A673 (cell line): ENCODE results near the gene TLDC2. TPM values are rescaled to one million over a fixed set of nuclear protein-coding genes. Genes with fewer than 3 reads are reported as not detected.
A peak's percentile ranks its signal among the peaks of the same experiment; 100 is the strongest.
"Not testable (repeated sequence)": the region's sequence is repeated elsewhere in the genome, so short reads cannot be mapped to it uniquely, and the experiment has no call there.

Experiments used
- BruUV-seq: library from RNA; stranded (reverse); fragments of 400-500 nt; replicated peaks from 2 replicates; lab custom pipeline; 2021; lab: Mats Ljungman, UMichigan
- CTCF ChIA-PET: fragments of 300-600 bp; sonication (Branson Sonifier 250); formaldehyde crosslinking; loops from one replicate; lab custom pipeline; 2022; ENCODE audit warnings: antibody characterized with exemption; lab: Charles Lee
- POLR2A ChIA-PET: fragments of 300-600 bp; sonication (Branson Sonifier 250); formaldehyde crosslinking; loops from one replicate; lab custom pipeline; 2022; ENCODE audit warnings: antibody characterized with exemption; ENCODE audit not compliant: low non-redundant PET; lab: Charles Lee
- DNase-seq: peaks from one replicate; pipeline ENCODE4 v3.0.0-alpha.2; 2015; ENCODE audit warnings: low spot score
- H3K27ac ChIP-seq: fragments of 200-600 bp; sonication (generic); 2 replicates; pipeline ENCODE4 v1.5.1; 2016; ENCODE audit warnings: mixed run types, low read depth, mild to moderate bottlenecking, mixed read lengths, antibody characterized with exemption, low read length; ENCODE audit not compliant: poor library complexity, severe bottlenecking
- H3K27me3 ChIP-seq: fragments of 200-600 bp; sonication (generic); replicated peaks from 2 replicates; pipeline ENCODE4 v1.6.1; 2017; ENCODE audit warnings: mixed run types, low read depth, mild to moderate bottlenecking, mixed read lengths, antibody characterized with exemption, low read length; ENCODE audit not compliant: insufficient read depth, poor library complexity
- H3K36me3 ChIP-seq: fragments of 200-600 bp; sonication (generic); 2 replicates; pipeline ENCODE4 v1.6.1; 2016; ENCODE audit warnings: mixed run types, mild to moderate bottlenecking, mixed read lengths, antibody characterized with exemption, low read length; ENCODE audit not compliant: insufficient read depth, poor library complexity, severe bottlenecking
- H3K4me1 ChIP-seq: fragments of 200-600 bp; sonication (generic); 2 replicates; pipeline ENCODE4 v1.6.1; 2017; ENCODE audit warnings: mixed run types, mild to moderate bottlenecking, mixed read lengths, antibody characterized with exemption, low read length; ENCODE audit not compliant: insufficient read depth, poor library complexity, severe bottlenecking
- H3K4me3 ChIP-seq: fragments of 200-600 bp; sonication (generic); 2 replicates; pipeline ENCODE4 v1.5.1; 2016; ENCODE audit warnings: low read depth, mixed run types, mild to moderate bottlenecking, mixed read lengths, low read length; ENCODE audit not compliant: poor library complexity, severe bottlenecking
- H3K9me3 ChIP-seq: fragments of 200-600 bp; sonication (generic); 2 replicates; pipeline ENCODE4 v1.6.1; 2016; ENCODE audit warnings: mixed run types, low read depth, mild to moderate bottlenecking, mixed read lengths, antibody characterized with exemption, low read length; ENCODE audit not compliant: poor library complexity, severe bottlenecking
- EZH2 ChIP-seq: fragments of 200-600 bp; sonication (generic); IDR thresholded peaks from 2 replicates; pipeline ENCODE4 v1.6.1; 2017; ENCODE audit warnings: borderline replicate concordance, low read depth, mild to moderate bottlenecking, mixed read lengths, antibody characterized with exemption, low read length; ENCODE audit not compliant: poor library complexity, severe bottlenecking
- intact Hi-C: fragments of 100-400 bp; cut with micrococcal nuclease; formaldehyde crosslinking; loops from one replicate; pipeline ENCODE4 v1.10.0; 2022; ENCODE audit not compliant: unreplicated experiment
- total RNA-seq: library from RNA; stranded (reverse); gene quantifications from 2 replicates; pipeline ENCODE4 v1.2.3, GENCODE V29; 2021
- TF ChIP-seq, protein P1 (sequence below): fragments of 300-800, 200-600 bp; sonication (generic); conservative IDR thresholded peaks from 2 replicates; pipeline ENCODE4 v1.5.1; 2017; ENCODE audit warnings: low read depth, mild to moderate bottlenecking, antibody characterized with exemption, low read length, moderate library complexity, mixed read lengths

The TLDC2 gene
- total RNA-seq, 1 experiment from 2014 or later, result not detected

DNA sequence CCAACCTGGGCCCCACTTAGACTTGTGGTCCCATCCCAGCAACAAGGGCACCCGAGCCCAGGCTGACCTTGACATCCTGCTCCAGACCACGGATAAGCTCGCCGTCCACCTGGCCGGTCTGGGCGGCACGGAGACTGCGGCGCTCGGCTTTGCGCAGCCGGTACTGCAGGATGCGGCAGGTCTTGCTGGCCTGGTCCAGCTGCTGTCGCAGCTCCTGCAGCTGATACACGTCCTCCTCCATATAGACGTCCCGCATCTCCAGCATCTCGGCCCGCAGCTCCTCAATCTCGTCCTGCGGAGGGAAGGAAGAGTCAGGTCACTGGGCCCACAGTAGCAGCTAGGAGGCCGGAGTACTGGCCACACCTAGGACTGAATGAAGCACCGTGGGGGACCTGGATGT, 36.8 kb upstream of the TLDC2 start:
- TF ChIP-seq, protein P1, sequence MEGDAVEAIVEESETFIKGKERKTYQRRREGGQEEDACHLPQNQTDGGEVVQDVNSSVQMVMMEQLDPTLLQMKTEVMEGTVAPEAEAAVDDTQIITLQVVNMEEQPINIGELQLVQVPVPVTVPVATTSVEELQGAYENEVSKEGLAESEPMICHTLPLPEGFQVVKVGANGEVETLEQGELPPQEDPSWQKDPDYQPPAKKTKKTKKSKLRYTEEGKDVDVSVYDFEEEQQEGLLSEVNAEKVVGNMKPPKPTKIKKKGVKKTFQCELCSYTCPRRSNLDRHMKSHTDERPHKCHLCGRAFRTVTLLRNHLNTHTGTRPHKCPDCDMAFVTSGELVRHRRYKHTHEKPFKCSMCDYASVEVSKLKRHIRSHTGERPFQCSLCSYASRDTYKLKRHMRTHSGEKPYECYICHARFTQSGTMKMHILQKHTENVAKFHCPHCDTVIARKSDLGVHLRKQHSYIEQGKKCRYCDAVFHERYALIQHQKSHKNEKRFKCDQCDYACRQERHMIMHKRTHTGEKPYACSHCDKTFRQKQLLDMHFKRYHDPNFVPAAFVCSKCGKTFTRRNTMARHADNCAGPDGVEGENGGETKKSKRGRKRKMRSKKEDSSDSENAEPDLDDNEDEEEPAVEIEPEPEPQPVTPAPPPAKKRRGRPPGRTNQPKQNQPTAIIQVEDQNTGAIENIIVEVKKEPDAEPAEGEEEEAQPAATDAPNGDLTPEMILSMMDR, result no peak
- TF ChIP-seq EZH2, result no peak
- H3K27ac ChIP-seq, result no peak overlapping the region
- no TSS peak for BruUV-seq

DNA sequence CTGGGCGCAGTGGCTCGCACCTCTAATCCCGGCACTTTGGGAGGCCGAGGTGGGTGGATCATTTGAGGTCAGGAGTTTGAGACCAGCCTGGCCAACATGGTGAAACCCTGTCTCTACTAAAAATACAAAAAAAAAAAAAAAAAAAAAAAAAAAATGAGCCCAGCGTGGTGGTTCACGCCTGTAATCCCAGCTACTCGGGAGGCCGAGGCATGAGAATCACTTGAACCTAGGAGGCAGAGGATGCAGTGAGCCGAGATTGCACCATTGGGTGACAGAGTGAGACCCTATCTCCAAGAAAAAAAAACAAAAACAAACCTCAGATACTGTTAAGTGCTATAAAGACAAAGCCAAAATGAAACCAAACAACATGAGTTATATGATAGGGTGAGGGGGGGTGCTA, 34.9 kb upstream of the TLDC2 start:
- CTCF ChIA-PET, result interaction anchor here (1.3 kb wide), 1 partner anchor 32 kb away, joined by 8 read pairs; no protein-coding TSS in a partner anchor
- H3K36me3 ChIP-seq, H3K27me3 ChIP-seq, POLR2A ChIA-PET, H3K9me3 ChIP-seq, BruUV-seq, H3K4me3 ChIP-seq, DNase-seq, intact Hi-C loops: not testable (repeated sequence)
- Histone ChIP-seq H3K27ac (peak overlapping the region; percentile 81), H3K4me1 (peaks cover 42% of the 10 kb centered on the region)

More for the DNA sequence above, 36.8 kb upstream of the TLDC2 start:
- H3K4me1 ChIP-seq, result peaks cover 42% of the 10 kb centered on the region
- H3K27me3 ChIP-seq, result no peaks in the 10 kb centered on the region
- no peaks in the 10 kb centered on the region for H3K9me3 ChIP-seq
- H3K4me3 ChIP-seq, result no peak overlapping the region
- ChIA-PET POLR2A (no interaction called here), CTCF (no interaction called here)
- intact Hi-C loops, result no loop called here
- peaks cover 3% of the 10 kb centered on the region for H3K36me3 ChIP-seq
- no peak for DNase-seq

DNA sequence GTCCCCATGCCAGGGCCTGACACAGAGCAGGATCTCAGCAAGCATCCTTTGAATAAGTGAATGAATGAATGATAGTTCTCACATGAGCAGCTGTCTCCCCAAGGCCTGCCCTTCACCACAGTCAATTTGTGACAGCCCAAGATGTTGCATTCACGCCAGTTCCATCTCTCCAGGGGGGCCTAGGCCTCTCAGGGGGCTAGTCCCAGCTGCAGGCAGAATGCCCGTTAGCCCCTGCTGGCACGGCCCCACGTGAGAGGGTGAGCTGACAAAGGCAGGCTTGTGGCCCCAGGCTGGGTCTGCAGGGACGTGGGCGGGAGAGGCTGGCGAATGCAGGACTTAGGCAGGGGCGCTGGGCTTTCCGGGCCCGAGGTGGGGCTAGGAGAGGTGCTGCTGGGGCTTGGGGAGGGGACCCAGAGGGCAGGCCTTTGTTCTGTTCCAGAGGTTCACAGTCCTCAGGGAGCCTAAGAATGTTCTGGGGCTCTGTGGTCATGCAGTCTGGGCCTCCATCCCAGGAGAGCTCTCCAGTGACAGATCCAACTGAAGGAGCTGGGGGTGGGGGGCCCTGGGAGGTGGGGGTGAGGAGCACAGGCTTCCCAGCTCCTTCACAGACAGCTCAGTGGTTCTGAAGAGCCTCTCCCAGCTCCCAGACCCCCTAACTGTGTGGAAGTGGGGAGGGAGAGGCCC, 30.5 kb upstream of the TLDC2 start:
- Histone ChIP-seq H3K4me1 (peaks cover 42% of the 10 kb centered on the region), H3K9me3 (no peaks in the 10 kb centered on the region), H3K27me3 (no peaks in the 10 kb centered on the region), H3K36me3 (no peaks in the 10 kb centered on the region), H3K4me3 (no peak overlapping the region), H3K27ac (peak overlapping the region; percentile 85)
- DNase-seq, result peak; percentile 69
- TF ChIP-seq, protein P1, result no peak
- no peak for TF ChIP-seq EZH2
- ChIA-PET POLR2A (no interaction called here), CTCF (interaction anchor here (0.6 kb wide), 1 partner anchor 32 kb away, joined by 7 read pairs; no protein-coding TSS in a partner anchor)
- intact Hi-C loops, result no loop called here
- BruUV-seq, result no TSS peak
